Measurements from ENCODE around the gene CPEB2.
A peak's percentile ranks its signal among the peaks of the same experiment; 100 is the strongest.

The CPEB2 gene

DNA sequence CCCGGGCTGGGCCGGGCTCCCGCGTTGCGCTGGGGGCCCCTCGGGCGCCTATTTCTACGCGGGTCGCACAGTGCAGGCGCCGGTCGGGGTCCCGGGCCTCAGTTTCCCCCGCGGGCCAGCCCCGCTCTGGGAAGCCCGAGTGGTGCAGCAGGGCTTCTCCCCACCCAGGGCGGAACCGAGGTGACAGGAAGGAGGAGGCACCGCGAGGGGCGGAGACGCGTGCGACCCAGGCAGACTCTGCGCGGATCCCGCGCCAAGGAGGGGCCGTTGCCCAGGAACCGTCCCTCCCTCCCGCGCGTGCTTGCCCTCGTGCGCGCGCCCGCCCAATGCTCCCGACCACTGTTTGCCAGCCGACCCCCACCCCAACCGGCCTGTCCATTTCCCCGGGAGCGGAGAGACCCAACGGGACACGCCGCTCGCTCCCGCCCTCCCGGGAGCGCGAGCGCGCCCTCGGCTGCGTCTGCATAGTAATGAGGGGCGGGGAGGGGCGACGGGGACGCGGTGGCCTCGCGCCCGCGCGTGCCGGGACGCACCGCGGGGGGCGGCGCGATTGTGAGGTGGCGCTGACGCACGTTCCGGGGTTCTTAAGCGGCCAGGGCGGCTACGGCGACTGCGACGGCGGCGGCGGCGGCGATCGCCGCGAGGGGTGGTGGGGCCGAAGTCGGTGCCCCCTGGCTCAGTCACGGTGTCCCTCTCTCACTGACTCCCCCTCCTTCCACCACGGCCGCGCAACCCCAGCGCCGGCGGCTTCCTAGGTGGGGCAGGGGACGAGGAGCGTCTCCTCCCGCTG, at the start of gene CPEB2:
Gene CPEB2, plus strand, starts transcription at position 613 of the 790 bp plus-strand sequence. CDS start 193 bp downstream, outside the sequence.
- peak; percentile 86 to 95 for DNase-seq

DNA sequence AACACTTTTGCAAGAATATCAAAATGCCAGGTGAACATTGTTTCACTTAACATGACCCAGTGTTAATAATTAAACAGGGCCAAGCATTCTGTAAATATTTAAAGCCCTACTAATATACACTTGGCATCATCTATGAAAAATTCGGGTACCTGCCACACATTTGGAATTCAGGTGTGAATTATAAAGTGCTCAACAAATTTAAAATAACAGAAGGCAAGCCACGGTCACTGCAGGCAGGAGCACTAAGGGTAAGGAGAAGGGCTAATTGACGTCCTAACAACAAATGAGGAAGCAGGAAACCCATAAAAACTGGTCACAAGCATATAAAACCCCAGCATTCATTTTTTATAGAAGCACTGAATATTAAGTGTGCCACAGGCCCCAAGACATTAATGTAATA, 43.8 kb upstream of the CPEB2 start:
- no peak for DNase-seq

- DNase-seq: no peak
These were observed 41.0 kb upstream of the CPEB2 start for GRCh38 chr4:14961292-14961691.

DNA sequence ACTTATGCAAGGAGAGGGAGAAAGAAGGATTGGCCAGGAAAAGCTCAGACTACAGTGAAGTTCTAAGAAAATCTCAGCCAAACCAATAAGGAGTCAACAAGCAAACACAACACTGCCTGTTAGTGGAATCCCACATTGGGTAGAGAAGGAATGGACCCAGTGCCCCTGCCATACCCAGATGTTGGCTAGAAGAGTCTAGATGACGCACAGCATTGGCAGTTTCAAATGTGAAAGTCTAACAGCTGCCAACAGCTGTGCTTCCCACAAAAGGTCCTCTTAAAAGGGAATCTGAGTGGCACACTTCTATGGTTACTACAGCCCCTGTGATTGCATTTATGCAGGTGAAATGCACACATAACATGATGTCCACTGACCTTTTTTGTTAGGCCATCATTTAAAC, 37.2 kb upstream of the CPEB2 start:
- no peak for DNase-seq

DNA sequence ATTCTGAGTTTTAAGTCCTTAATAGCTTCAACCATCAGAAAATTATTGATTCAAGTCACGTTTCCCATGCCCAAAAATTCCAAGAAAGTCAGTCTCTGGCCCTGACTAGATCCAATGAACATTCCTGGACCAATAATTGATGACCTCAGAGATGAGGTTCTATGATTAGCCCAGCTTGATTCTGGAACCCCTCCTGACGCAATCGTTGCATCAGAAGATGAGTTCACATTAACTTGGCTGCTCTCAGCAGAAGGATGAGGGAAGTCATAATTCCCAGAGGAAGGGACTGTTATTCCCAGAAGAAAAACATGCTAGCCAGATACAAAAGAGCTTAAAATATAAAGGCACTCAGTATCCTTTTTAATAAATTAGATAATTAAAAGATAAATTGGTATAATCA, 34.3 kb upstream of the CPEB2 start:
- no peak for DNase-seq

DNA sequence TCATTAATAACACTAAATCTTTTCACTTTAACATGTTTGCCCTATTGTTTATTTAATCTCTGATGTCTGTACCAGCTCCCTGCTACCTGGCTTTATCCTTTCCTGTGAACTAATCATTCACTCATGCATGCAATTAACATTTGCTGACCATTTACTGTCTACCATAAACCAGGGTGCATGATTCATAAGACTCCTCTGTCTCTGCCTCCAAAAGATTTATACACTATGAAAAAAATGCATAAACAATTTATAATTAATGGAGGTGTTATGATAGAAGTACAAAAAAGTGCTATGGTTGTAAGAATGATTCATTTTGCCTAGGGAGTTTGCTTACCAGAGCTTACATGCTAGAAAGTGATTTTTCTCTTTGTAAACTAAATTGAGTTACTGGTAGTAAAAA, 24.5 kb upstream of the CPEB2 start:
- DNase-seq: no peak

DNA sequence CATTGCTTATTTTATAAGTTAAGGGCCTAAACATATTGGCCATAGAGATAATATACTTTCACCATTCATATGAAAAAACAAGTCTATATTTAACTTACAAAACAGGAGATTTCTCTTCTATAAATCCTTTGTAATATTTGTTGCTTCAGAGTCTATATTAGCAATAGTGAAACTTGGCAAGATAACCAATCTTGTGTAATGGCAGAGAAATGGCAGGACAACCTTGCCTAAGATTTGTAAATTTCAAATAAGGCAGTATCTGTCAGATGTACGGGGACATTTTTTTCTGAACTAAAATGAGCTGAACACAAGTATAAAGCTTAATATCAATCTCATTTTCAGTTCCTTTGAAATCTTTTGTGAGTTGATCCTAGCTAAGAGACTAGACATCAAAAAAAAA, 17.8 kb upstream of the CPEB2 start:
- DNase-seq: no peak

GRCh38 chr4:14985161-14985560, 17.1 kb upstream of the CPEB2 start:
- DNase-seq: no peak

DNA sequence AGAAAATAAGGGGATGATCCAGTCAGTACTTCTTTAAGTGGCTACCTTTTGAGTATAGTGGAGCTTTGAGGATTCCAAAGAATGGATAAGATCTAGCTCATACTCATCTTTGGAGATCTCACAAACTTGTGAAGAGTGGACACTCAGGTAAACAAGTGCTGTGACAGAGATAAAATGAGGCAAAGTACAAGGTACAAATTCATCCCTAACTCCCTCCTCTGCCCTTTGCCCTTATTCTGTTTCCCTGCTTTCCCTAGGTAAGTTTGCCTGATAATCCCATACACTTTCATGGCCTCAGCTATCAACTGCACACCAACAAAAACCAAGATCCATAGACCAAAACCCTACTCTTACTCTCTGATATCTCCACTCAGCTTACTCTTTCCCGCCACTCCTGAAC, 16.4 kb upstream of the CPEB2 start:
- DNase-seq: no peak

DNA sequence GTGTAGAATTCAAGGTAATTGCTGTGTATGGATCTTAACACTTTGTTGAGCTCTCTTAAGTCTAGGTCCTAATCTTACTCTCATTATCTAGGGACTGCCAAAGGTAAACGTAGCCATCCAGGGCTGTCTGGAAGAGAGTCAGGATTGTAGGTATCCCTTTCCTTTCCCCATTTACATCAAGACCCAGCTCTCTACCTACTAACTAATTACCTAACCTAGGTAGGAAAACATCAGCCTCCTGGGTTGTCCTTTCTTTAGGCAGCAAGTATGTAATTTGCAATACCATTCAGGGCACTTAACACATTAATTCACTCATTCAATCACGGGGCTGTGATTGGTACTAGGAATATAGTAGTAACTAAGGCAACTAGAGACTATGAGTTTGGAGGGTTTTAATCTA, 15.2 kb upstream of the CPEB2 start:
- DNase-seq: no peak

DNA sequence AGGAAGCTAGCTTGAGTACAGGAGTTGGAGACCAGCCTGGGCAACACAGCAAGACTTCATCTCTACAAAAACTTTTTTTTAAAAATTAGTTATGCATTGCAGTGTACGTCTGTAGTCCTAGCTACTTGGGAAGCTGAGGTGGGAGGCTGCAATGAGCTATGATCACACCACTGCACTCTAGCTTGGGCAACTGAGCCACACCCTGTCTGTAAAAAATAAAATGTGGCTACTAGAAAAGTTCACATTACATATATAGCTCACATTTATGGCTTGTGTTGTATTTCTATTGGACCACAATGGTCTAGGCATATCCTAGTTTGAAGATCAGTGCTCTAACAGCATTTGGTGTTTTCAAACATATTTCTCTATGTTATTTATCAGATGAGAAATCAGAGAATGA, 11.8 kb upstream of the CPEB2 start:
- no peak for DNase-seq

- DNase-seq: no peak
These were observed 8.0 kb upstream of the CPEB2 start for GRCh38 chr4:14994242-14994641.

GRCh38 chr4:15001248-15001868, 923 bp upstream of the CPEB2 start:
- peak; percentile 9 to 60 for DNase-seq

- peak; percentile 47 to 63 for DNase-seq
These were observed 549 bp downstream of the CPEB2 start for GRCh38 chr4:15002659-15003400.

- peak in 1 of 2 experiments; percentile 49 for DNase-seq
These were observed 1.2 kb downstream of the CPEB2 start for GRCh38 chr4:15003401-15003890.

DNA sequence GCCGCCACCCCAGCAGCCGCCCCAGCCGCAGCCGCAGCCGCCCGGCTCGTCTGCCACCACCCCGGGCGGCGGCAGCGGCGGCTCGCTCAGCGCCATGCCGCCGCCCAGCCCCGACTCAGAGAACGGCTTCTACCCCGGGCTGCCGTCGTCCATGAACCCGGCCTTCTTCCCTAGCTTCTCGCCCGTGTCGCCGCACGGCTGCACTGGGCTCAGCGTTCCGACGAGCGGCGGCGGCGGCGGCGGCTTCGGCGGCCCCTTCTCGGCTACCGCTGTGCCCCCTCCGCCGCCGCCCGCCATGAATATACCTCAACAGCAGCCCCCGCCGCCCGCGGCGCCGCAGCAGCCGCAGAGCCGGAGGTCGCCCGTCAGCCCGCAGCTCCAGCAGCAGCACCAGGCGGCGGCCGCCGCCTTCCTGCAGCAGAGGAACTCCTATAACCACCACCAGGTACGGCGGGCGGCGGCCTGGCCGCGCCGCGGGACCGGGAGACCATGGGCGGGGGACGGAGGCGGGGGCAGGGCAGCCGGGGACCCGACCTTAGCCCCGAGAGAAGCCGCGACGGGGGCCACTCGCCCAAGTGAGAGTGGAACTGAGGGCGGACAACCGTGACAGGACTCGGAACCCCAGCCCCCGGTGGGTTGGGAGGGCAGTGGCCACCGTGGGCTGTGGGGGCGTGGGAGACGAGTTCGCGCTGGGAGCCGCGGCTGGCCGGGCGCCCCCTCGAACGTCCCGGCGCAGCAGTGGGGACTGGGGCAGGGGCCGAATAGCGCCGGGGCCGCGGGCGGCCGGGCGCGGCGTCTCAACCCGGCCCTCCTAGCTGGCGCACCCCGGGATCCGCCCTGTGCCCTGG, 1.8 kb downstream of the CPEB2 start:
- peak in 1 of 2 experiments; percentile 33 for DNase-seq

DNA sequence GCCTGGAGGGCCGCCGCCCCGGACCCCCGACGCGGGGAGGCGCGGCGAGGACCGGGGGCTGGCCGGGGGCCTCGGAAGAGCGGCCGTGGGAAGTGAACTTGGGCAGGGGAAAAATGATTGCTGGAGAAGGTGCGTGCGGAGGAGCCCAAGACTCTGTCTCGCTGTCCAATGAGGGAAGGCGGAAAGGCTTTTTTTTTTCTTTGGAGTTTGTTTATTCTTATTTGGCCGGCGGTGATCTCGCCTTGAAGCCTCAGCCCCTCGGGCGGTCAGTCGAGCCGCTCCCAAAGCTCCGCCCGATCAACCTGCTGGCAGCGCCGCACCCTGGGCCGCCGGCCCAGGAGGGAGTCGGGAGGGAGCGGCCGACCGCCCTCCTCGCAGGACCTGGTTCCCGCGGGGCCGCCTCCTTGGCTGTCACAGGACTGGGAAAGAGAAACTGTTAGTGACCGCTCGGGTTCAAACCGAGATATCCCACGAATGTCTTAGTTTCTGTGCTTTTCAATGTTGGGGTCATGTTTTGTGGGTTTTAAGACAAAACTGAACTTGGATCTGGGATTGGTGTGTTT, 2.5 kb downstream of the CPEB2 start:
- peak in 1 of 2 experiments; percentile 30 for DNase-seq

GRCh38 chr4:15005474-15006115, 3.3 kb downstream of the CPEB2 start:
- DNase-seq: no peak

DNA sequence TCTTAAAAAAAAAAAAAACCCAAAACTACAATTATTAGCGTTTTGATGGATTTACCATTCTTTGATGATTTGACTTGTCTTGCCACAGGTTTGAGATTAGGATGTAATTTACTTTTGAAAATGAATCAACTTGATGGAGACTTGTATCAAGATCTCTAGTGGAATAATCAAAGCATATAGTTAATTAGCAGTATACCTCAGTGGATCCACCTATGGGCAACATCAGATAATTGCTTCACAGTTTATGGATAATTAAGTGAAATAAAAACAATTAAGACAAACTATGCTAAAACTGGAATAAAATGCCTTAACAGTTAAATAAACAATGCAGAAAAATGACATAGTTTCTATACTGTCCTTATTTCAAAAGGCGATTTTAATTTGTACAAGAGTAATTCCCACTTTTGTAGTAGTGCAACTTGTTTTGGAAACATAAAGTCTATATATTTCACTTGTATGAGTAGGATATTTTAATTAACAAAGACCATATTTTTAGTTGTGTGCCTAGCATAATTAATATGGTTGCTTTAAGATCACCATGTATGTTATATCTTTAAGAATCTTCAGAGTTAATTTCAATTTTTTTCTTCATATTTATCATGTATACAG, 4.2 kb downstream of the CPEB2 start:
- peak in 1 of 2 experiments; percentile 21 for DNase-seq

GRCh38 chr4:15007201-15007600, 4.9 kb downstream of the CPEB2 start:
- DNase-seq: no peak

DNA sequence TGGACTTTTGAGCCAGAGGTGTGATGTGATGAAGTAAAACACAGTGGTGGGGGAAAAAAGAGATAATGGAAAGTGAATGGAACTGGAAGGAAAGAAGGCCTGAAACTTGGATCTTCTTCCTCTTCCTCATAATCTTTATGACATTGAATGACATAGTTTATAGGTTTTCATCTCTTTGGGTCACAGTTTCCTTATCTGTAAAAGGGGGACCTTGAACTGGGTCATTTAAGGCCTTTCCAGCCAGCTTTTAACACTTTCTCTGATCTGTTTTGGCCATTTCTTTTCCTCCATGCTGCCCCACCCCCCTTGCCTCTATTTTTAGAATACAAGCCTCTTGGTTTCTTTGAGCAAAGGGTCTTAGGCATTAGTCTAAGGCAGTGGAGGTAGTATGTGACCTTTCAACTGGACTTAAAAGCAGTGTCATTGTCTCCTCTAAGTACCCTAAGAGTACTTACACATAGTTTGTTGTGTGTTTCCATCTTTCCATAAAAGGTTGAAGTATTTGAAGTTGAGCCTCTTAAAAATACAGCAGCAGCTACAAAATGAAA, 7.8 kb downstream of the CPEB2 start:
- no peak for DNase-seq
